SIG-M5 (cell line): ENCODE data around the gene NLRP6.
"Not testable (repeated sequence)": the region's sequence is repeated elsewhere in the genome, so short reads cannot be mapped to it uniquely, and the experiment has no call there.

Source experiments
- DNase-seq: peaks from one replicate; lab custom pipeline; 2025; lab: John Stamatoyannopoulos, UW

Gene NLRP6

GRCh38 chr11:293852-294661, 15.8 kb downstream of the NLRP6 start:
- no peak for DNase-seq

- no peak for DNase-seq
These were observed 16.6 kb downstream of the NLRP6 start for GRCh38 chr11:294780-295179.

GRCh38 chr11:295351-296170, 17.4 kb downstream of the NLRP6 start:
- no peak for DNase-seq

- no peak for DNase-seq
These were observed 18.2 kb downstream of the NLRP6 start for GRCh38 chr11:296171-297050.

- no peak for DNase-seq
These were observed 18.9 kb downstream of the NLRP6 start for GRCh38 chr11:297051-297585.

- no peak for DNase-seq
These were observed 19.6 kb downstream of the NLRP6 start for GRCh38 chr11:297586-298405.

GRCh38 chr11:298406-299065, 20.3 kb downstream of the NLRP6 start:
- no peak for DNase-seq

GRCh38 chr11:299081-299891, 21.1 kb downstream of the NLRP6 start, which contains the start of gene IFITM5:
Gene IFITM5 (minus strand): TSS chr11:299526. CDS start chr11:299490, 36 bp downstream.
- DNase-seq: no peak

GRCh38 chr11:299951-300735, 21.9 kb downstream of the NLRP6 start:
- DNase-seq: no peak

- no peak for DNase-seq
These were observed 25.2 kb downstream of the NLRP6 start for GRCh38 chr11:303363-303762.

GRCh38 chr11:304061-304506, 25.9 kb downstream of the NLRP6 start:
- no peak for DNase-seq

GRCh38 chr11:304915-305843, 27.0 kb downstream of the NLRP6 start:
- no peak for DNase-seq

- no peak for DNase-seq
These were observed 27.6 kb downstream of the NLRP6 start for GRCh38 chr11:305844-306211.

- no peak for DNase-seq
These were observed 28.6 kb downstream of the NLRP6 start for GRCh38 chr11:306645-307371.

GRCh38 chr11:307766-308708, 29.8 kb downstream of the NLRP6 start, which contains the start of gene IFITM2:
Gene IFITM2 (plus strand): TSS chr11:307816. CDS start chr11:308193, 377 bp downstream.
- DNase-seq: not testable (repeated sequence)
